HepG2 (cell line): ENCODE results near the gene NFASC.

Experiments
- EP300 ChIP-seq, 3 experiments: sonication (generic) in 1 of 3; formaldehyde crosslinking in 1 of 3; IDR thresholded peaks; 2 replicates each; pipeline versions ENCODE4 v1.5.1 to v1.6.1; 2011 to 2020; ENCODE audit warnings: low read depth in 2 of 3, low read length in 2 of 3, borderline replicate concordance in 1 of 3, improper control_type of control experiment in 1 of 3, mild to moderate bottlenecking in 1 of 3, missing genetic modification reagents in 1 of 3, moderate library complexity in 1 of 3
- MEIS2 ChIP-seq: sonication (generic); formaldehyde crosslinking; IDR thresholded peaks from 2 replicates; pipeline ENCODE4 v1.9.0; 2021; ENCODE audit warnings: mild to moderate bottlenecking, missing genetic modification reagents
- NR2F6 ChIP-seq, 2 experiments: IDR thresholded peaks; 2 replicates each; pipeline ENCODE4 v1.6.1; 2016; ENCODE audit warnings: antibody characterized with exemption in 1 of 2, mild to moderate bottlenecking in 1 of 2

DNA sequence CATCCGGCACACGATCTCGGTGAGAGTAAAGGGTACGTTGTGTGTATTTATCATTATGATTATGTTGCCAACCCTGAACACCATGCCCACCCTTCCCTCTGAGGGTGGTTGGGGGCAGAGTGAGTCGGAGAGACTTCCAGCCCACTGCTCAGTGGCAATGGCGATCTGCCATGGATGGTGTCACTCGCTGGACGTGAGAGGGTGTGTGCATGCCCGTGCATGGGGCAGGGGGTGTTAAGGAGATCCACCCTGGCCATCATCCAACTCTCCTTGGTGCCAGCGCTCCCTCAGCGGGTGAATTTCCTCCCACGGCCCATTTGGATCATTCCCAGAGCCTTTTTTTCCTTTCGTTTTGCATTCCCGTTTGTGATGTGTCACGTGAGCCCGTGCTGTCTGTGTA is 98.3 kb downstream of the NFASC start:
- no peak for TF ChIP-seq EP300 (IDR thresholded peaks at IDR 0.05; ENCODE audit: low read depth in 2 of 2, low read length in 2 of 2)
- TF ChIP-seq EP300 (CRISPR knock-in tag; IDR thresholded peaks at IDR 0.05; ENCODE audit: borderline replicate concordance), result no peak
- TF ChIP-seq NR2F6 (IDR thresholded peaks at IDR 0.05), result no peak
- no peak for TF ChIP-seq NR2F6 (CRISPR knock-in tag; IDR thresholded peaks at IDR 0.05)
- TF ChIP-seq MEIS2 (CRISPR knock-in tag), result no peak
